Testis (tissue), 3 donors: ENCODE results near the gene CSF1R. TPM values are rescaled to one million over a fixed set of nuclear protein-coding genes. Genes with fewer than 3 reads are reported as not detected.
"Not testable (repeated sequence)": the region's sequence is repeated elsewhere in the genome, so short reads cannot be mapped to it uniquely, and the experiment has no call there.

Experiments used
- DNase-seq: peaks from one replicate; pipeline ENCODE4 v3.0.0-alpha.2; 2019
- H3K27ac ChIP-seq, 2 donors: fragments of 200-600 bp; sonication (generic); one replicate each; pipeline ENCODE4 v1.5.1; 2019
- H3K27me3 ChIP-seq: fragments of 200-600 bp; sonication (generic); one replicate; pipeline ENCODE4 v1.5.1; 2019
- H3K36me3 ChIP-seq: fragments of 200-600 bp; sonication (generic); one replicate; pipeline ENCODE4 v1.5.1; 2017; ENCODE audit warnings: low read depth; ENCODE audit errors: missing control alignments
- H3K4me1 ChIP-seq: fragments of 200-600 bp; sonication (generic); one replicate; pipeline ENCODE4 v1.5.1; 2019
- H3K4me3 ChIP-seq, 2 donors: fragments of 200-600 bp; sonication (generic); one replicate each; pipeline ENCODE4 v1.5.1; 2017 to 2019
- H3K9me3 ChIP-seq: fragments of 200-600 bp; sonication (generic); one replicate; pipeline ENCODE4 v1.5.1; 2017
- POLR2A ChIP-seq: fragments of 450-650 bp; IDR thresholded peaks from one replicate; pipeline ENCODE4 v1.6.1; 2017; ENCODE audit warnings: antibody characterized with exemption, mild to moderate bottlenecking, moderate library complexity
- WGBS, 2 donors: methylation state at CpG; one replicate each; pipeline ENCODE4 v1.1.5; 2018; 5-methylcytosine and 5-hydroxymethylcytosine counted together
- intact Hi-C: fragments of 100-400 bp; cut with DNase I; formaldehyde crosslinking; loops from one replicate; pipeline ENCODE4 v1.15.1; 2023; ENCODE audit warnings: low total_unique reads
- polyA plus RNA-seq: library from polyadenylated mRNA; stranded (reverse); fragments of 350-450 nt; fragmentation: Illumina TruSeq; extraction: RNeasy Lipid Tissue Mini Kit (QIAGEN cat#74804); gene quantifications from one replicate; pipeline ENCODE4 v1.2.3, GENCODE V29; 2014; ENCODE audit warnings: low read depth, low replicate concordance; ENCODE audit not compliant: insufficient read depth
- total RNA-seq, 2 donors: library from RNA; depleted of rRNA; stranded (reverse); fragments of >200 nt; gene quantifications; one replicate each; pipeline ENCODE4 v1.2.3, GENCODE V29; 2016
- TF ChIP-seq, protein P1 (sequence below), 3 experiments: fragments of 450-650 bp in 2 of 3; fragments of 200-600 bp in 1 of 3; sonication (generic) in 1 of 3; IDR thresholded peaks; one replicate each; pipeline ENCODE4 v1.5.1; 2016 to 2019; ENCODE audit warnings: antibody characterized with exemption in 3 of 3, mild to moderate bottlenecking in 2 of 3, moderate library complexity in 1 of 3

Gene CSF1R
- total and polyA plus RNA-seq, 3 donors from 2014 or later, result 4.3 to 25.4 (median 15.7) TPM

DNA sequence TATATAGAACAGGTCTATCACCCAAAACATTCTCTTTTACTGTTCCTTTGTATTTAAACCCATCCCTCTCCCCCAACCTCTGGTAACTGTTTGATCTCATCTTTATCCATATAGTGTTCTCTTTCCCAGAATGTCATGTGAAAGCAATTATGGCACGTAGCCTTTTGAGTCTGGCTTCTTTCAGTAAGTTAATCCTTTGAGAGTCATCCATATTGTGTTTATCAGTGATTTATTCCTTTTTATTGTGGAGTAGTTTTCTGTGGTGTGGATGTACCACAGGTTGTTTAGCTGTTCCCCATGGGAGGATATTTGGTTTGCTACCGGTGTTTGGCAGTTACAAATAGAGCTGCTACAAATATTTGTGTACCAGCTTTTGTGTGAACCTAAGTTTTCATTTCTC, 47.8 kb downstream of the CSF1R start:
- TF ChIP-seq POLR2A, result no peak
- TF ChIP-seq, protein P1, sequence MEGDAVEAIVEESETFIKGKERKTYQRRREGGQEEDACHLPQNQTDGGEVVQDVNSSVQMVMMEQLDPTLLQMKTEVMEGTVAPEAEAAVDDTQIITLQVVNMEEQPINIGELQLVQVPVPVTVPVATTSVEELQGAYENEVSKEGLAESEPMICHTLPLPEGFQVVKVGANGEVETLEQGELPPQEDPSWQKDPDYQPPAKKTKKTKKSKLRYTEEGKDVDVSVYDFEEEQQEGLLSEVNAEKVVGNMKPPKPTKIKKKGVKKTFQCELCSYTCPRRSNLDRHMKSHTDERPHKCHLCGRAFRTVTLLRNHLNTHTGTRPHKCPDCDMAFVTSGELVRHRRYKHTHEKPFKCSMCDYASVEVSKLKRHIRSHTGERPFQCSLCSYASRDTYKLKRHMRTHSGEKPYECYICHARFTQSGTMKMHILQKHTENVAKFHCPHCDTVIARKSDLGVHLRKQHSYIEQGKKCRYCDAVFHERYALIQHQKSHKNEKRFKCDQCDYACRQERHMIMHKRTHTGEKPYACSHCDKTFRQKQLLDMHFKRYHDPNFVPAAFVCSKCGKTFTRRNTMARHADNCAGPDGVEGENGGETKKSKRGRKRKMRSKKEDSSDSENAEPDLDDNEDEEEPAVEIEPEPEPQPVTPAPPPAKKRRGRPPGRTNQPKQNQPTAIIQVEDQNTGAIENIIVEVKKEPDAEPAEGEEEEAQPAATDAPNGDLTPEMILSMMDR (IDR thresholded peaks at IDR 0.05), result no peak
- no peaks in the 10 kb centered on the region for H3K36me3 ChIP-seq
- no peaks in the 10 kb centered on the region for H3K27me3 ChIP-seq
- WGBS, 2 donors, result 75 to 78% methylated on average over 2 of the region's 2 CpGs
- H3K9me3 ChIP-seq, result no peaks in the 10 kb centered on the region
- intact Hi-C loops, result no loop called here
- peaks cover 2% of the 10 kb centered on the region for H3K4me1 ChIP-seq
- no peak overlapping the region for H3K27ac ChIP-seq
- no peak for DNase-seq
- no peak overlapping the region for H3K4me3 ChIP-seq

DNA sequence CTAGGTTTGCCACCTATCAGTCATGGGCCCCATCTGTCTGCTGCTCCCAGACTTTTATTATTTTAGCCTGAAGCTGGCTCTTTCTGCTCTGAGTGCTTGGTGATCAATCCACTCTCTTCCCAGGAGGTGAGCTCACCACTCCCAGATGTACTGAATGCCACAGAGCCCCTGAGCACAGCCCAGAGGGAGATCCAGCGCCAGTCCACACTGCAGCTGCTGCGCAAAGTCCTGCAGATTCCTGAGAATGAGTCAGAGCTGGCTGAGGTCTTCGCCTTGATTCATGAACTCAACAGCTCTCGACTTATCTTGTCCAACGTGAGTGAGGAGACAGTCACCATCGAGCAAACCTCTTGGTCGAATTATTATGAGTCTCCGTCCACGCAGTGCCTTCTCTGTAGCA, 49.8 kb downstream of the CSF1R start:
- Histone ChIP-seq H3K27me3 (no peaks in the 10 kb centered on the region), H3K27ac (no peak overlapping the region), H3K9me3 (no peaks in the 10 kb centered on the region), H3K4me1 (no peaks in the 10 kb centered on the region), H3K4me3 (no peak overlapping the region), H3K36me3 (no peaks in the 10 kb centered on the region)
- intact Hi-C loops, result no loop called here
- 90 to 93% methylated on average over 9 of the region's 9 CpGs for WGBS, 2 donors
- TF ChIP-seq, protein P1 (IDR thresholded peaks at IDR 0.05), result no peak
- no peak for TF ChIP-seq POLR2A
- DNase-seq, result no peak

DNA sequence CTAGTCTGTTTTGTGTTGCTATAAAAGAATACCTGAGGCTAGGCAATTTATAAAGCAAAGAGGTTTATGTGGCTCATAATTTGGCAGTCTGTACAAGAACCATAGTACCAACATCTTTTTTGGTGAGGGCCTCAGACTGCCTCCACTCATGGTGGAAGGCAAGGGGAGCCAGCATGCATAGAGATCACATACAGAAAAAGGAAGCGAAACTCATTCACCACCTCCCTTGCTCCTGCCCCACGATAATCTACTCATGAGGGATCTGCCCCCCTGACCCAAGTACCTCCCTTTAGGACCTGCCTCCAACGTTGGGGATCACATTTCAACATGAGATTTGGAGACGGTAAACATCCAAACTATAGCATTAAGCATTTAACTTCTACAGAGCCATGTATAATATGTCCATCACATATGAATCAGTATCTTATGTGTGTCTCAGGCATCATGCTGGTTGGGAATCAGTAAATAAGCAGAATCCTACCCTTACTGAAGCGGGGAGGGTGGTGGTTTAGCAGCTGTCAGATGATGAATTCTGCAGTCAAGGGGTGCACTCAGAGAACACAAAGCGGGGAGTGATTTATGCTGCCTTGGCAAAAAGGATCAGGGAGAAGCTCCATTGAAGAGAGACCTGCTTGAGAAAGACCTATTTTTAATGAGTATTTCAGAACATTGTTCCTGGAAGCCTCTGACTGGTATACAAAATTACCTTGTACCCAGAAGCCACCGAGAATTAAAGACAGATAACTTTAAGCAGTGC, 51.0 kb downstream of the CSF1R start:
- whole genome bisulfite sequencing, 2 donors, result 79 to 87% methylated on average over 7 of the region's 7 CpGs
- H3K27ac ChIP-seq, result no peak overlapping the region

DNA sequence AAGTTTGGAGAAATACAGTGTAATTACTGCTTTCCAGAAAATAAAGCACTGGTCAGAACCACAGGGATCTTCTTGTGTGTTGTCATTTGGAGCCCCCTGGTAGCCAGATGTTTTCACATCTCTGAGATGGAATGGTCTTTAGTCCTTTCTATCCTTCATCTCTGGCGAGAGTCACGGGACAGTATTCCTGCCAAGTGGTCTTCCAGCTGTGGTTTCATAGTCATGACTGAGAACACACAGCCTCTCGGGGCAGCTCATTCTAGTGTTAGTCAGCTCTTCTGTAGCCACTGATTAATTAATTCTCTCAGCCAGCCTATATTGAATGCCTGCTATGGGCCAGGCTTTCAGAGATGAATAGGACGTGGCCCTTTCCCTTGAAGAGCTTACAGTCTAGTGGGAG, 51.7 kb downstream of the CSF1R start:
- DNase-seq, result no peak
- Histone ChIP-seq H3K27me3 (no peaks in the 10 kb centered on the region), H3K27ac (no peak overlapping the region), H3K4me1 (no peaks in the 10 kb centered on the region), H3K36me3 (no peaks in the 10 kb centered on the region), H3K4me3 (no peak overlapping the region), H3K9me3 (no peaks in the 10 kb centered on the region)
- intact Hi-C loops, result no loop called here
- TF ChIP-seq, protein P1 (IDR thresholded peaks at IDR 0.05), result no peak
- no peak for TF ChIP-seq POLR2A
- 69 to 71% methylated on average over 4 of the region's 4 CpGs for WGBS, 2 donors

More for the DNA sequence above, 51.0 kb downstream of the CSF1R start:
- TF ChIP-seq, protein P1 (IDR thresholded peaks at IDR 0.05), result no peak
- TF ChIP-seq POLR2A, result no peak
- H3K4me3 ChIP-seq, result no peak overlapping the region
- H3K4me1 ChIP-seq, result no peaks in the 10 kb centered on the region
- no peak for DNase-seq
- intact Hi-C loops, result no loop called here
- no peaks in the 10 kb centered on the region for H3K36me3 ChIP-seq
- H3K9me3 ChIP-seq, result no peaks in the 10 kb centered on the region
- H3K27me3 ChIP-seq, result no peaks in the 10 kb centered on the region

DNA sequence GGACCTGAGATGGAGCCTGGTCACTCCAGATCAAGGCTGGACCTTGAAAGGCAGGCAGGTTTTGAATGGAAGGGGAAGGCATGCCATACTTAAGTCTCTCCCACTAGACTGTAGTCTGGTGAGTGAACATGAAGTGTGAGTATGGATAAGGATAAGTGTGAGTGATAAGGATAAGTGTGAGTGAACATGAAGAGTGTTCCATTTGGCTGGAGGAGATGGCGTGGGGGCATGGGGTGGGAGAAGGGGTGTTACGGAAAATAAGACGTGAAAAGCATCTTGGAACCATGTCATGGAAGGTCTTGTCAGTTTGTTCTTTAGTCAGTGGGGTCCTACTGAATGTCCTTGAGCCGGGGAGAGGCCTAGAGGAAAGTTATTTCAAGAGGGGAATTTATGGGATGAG, 53.0 kb downstream of the CSF1R start:
- H3K27ac ChIP-seq, result no peak overlapping the region
- no peak overlapping the region for H3K4me3 ChIP-seq
- H3K4me1 ChIP-seq, result no peaks in the 10 kb centered on the region
- no peak for TF ChIP-seq POLR2A
- TF ChIP-seq, protein P1 (IDR thresholded peaks at IDR 0.05), result no peak
- no peaks in the 10 kb centered on the region for H3K27me3 ChIP-seq
- no peaks in the 10 kb centered on the region for H3K36me3 ChIP-seq
- no peak for DNase-seq
- no peaks in the 10 kb centered on the region for H3K9me3 ChIP-seq
- WGBS, 2 donors, result 87 to 97% methylated on average over 4 of the region's 4 CpGs
- intact Hi-C loops, result no loop called here

DNA sequence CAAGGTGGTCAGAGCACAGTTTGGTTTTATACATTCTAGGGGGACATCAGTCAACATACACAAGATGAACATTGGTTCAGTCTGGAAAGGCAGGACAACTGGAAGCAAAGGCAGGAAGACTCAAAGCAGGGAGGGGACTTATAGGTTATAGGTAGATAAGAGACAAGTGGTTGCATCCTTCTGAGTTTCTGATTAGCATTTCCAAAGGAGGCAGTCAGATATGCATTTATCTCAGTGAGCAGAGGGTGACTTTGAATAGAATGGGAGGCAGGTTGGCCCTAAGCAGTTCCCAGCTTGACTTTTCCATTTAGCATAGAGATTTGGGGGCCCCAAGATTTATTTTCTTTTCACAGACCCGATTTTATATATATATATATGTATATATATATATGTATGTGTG, 58.3 kb downstream of the CSF1R start:
- H3K4me3 ChIP-seq, H3K27ac ChIP-seq, H3K9me3 ChIP-seq, DNase-seq, H3K36me3 ChIP-seq, H3K4me1 ChIP-seq, H3K27me3 ChIP-seq, intact Hi-C loops: not testable (repeated sequence)
- 71 to 76% methylated on average over 1 of the region's 1 CpG for WGBS, 2 donors
